Measurements from ENCODE around the gene WWOX.

WWOX gene

DNA sequence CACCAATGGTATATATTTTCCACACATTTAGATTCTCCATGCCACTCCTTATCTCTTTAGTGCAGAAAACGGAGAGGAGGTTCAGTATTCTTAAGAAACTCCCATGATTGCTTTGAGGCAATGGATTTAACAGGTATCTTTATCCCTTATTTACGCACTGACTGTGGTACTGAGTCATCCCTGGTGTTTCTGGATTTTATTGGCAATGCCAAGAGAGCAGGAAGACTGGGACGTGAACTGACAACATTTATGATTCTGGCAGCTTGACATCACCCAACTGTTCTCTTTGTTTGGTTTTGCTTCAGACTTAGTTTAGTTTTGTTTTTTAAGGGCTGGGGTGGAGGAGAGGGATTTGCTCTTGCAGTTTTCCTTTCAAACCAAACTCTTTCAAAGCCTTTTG, 131.4 kb downstream of the WWOX start:
- no peak for DNase-seq

DNA sequence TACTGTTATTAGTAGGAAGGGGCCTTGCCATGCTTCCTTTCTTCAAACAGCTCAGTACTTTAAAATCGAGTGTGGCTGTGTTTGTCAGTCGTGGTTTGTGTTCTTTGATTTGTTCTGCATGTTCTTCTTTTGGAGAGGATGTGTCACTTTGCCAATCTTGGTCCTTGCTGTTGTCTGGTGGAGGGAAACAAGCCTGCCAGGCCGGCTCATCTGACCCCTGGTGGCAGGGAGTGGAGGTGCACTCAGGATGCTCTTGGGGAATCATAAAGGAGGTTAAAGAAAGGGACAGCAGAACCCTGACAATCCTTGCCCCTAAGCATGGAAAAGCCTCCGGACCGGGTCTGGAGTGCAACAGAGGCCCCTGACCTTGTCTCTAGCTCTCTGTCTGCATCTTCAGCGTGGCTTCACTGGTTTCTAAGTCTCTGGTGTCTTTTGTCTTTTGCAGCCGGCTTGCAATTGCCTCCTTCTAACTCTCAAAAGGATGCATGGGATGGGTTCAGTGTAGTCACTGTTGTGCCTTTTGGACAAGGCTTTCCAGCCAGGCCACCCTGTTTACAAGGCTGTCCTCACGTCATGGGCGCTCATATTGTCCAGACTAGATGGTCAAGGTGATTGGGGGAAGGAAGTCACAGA, 135.8 kb downstream of the WWOX start:
- DNase-seq = peak; percentile 82

DNA sequence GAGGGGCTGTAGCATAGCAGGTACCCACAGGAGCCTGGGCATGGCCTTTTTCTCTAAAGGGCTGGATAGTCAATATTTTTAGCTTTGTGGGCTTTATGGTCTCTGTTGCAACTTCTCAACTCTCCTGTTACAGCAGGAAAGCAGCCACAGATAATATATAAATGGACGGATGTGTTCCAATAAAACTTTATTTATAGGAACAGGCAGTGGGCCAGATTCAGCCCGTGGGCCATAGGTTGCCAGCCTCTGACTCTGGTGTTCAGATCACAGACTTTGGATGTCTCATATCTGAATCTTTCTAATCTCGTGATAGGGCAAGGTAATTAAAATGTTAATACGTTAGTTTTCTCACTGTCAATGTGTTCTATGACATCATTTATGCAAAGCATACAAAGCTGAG, 136.4 kb downstream of the WWOX start:
- no peak for DNase-seq

GRCh38 chr16:78237841-78238240, 138.4 kb downstream of the WWOX start:
- DNase-seq = no peak

DNA sequence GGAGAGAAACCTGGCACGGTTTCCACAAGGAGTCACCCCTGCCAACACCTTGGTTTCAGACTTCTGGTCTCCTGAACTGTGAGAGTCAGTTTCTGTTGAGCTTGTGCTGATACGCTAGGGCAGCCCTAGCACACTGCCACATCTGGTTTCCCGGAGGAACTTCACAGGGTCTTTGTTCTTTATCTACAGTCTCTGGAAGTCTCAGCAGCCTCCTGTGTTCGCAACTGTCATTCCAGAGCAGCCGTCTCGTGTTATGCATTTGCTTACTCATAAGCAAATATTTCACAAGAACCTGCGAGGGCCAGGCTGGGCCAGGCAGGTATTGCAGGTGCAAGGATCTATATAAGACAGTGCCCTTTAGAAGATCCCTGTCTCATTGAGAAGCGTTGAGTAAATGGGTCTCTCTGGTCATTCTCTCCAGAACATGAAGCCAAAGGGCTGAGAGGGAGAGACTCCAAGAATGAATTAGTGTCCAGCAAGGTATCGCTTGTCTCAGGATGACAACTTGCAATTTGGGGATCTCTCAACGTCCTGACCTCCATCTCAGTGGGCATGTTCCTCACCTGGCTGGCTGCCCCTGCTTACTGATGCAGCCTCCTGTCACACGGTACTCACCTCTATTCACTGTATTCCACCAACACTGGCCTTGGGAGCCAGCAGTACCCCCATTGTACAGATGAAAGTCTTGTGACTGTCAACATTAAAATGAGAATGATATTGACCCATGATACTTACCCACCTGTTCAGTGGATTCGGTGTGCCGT, 141.2 kb downstream of the WWOX start:
- DNase-seq = no peak

DNA sequence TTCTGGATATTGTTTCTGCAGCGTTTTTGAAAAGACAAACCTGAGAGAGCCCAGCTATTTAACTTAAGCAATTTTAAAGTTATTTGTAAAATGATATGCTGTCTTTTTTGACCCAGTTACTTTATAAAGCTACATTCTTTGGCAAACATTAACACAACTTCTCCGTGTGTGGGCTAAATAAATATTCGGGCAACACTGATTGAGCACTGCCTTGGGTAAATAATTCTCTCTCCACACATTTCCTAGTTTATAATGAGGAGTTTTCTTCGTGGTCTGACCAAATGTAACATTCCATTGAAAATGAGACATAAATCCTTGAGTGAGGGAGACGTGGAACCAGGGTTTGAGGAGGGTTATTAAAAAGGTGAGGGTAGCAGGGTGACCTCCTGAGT, 142.8 kb downstream of the WWOX start:
- no peak for DNase-seq

- no peak for DNase-seq
Measured at GRCh38 chr16:78244131-78244895, 144.9 kb downstream of the WWOX start.

GRCh38 chr16:78246559-78246958, 147.1 kb downstream of the WWOX start:
- DNase-seq = no peak

GRCh38 chr16:78249056-78249455, 149.6 kb downstream of the WWOX start:
- DNase-seq = peak; percentile 70

DNA sequence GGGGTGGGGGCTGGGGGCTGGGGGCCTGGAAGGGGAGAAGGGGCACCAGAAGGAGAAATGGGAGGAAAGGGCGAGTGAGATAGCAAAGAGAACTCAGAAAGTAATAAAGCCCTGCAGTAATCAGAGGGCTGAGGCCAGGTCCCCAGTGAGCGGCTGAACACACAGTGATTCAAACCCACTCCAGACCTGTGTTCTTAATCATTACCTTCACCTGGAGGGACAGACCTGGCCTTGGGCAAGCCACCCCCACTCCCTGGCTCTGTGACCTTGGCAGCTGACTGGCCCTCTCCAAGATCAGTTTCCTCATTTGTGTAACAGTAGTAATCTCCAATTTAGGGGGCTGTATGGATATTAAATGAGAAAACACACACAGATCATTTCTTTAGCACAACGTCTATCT, 150.4 kb downstream of the WWOX start:
- DNase-seq = no peak

DNA sequence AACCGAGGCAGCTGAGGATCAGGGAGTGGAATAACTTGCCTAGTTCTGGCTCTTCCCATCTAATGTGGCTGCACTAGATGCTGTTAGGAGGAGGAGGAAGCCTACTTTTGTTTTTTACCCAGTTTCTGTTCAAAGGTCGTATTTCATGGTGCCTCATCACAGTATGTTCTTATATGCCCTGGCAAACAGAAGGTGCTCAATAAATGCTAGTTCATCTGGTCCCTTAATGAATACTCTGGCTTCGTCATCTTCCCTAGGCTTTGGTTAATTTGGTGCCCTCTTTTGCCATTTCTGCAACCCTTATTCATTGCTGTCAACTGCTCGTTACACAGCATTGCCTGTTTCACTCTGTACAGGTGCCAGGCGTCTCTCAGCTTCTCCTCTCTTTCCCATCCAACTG, 151.7 kb downstream of the WWOX start:
- no peak for DNase-seq

DNA sequence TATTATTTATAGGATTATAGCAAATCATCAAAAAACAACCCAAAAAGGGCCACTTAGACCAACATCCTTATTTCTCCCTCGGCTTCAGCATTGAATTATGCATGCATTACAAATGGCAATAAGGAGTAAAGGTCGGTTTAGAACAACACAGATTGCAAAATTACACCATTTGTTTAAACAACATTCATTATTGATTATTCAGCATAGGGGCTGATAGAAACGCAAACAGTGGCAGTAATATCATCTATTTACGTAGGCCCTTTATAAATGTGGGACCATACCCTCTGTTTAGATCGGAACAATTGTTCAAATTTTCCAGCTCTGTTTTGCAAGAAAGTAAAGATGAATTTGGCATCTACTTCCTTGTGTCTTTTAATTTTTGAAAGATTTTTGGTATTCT, 153.3 kb downstream of the WWOX start:
- no peak for DNase-seq

- DNase-seq = no peak
Measured at GRCh38 chr16:78254841-78255240, 155.4 kb downstream of the WWOX start.

DNA sequence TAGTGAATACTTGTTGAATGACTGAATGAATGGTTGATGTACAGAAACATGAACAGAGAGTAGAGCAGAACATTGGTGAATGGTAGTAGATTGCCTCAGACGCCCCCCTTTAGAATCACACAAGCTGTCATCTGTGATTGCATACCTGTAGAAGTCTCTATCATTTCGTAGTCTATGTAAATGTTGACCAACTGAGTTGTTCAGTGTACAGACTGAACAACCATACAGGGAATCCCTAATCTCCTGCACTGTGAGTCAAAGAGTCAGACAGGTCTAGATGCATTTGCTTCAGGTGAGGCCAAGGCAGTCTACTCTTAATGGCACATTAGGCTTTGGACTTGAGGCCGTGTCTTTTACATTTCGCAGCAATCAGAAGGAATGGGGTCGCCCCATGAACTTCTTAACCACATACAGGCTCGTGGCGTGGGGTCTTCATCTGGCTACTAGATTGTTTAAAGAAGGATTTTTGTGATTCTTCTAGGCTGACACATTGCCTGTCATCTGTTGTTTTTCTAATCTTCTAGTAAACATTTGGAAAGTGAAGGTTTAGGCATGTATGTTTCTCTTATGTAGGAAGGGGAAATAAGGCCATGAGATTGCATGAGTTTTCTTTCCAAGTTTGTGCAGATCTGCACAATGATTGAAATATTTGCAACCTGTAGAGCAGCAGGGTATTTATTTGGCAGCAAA, 157.4 kb downstream of the WWOX start:
- DNase-seq = no peak

GRCh38 chr16:78257376-78257728, 157.9 kb downstream of the WWOX start:
- DNase-seq = peak; percentile 57

- DNase-seq = peak; percentile 54
Measured at GRCh38 chr16:78258375-78259065, 159.1 kb downstream of the WWOX start.

GRCh38 chr16:78259873-78260272, 160.4 kb downstream of the WWOX start:
- DNase-seq = no peak

DNA sequence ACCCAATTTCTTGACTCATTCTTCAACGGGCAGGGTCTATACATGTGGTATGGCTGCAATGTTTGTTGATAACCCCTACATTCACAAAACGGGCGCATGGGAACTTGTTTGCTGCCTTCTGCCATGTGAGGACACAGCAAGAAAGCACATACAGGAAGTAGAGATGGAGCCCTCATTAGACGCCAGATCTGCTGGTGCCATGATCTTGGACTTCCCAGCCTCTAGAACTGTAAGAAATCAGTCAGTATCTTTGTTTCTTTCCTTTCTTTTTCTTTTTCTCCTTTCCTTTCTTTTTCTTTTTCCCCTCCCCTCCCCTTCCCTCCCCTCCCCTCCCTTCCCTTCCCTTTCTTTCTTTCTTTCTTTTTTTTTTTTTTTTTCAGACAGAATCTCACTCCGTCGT, 165.2 kb downstream of the WWOX start:
- DNase-seq = no peak

GRCh38 chr16:78269256-78269655, 169.8 kb downstream of the WWOX start:
- DNase-seq = no peak

- no peak for DNase-seq
Measured at GRCh38 chr16:78271981-78272380, 172.5 kb downstream of the WWOX start.

- DNase-seq = no peak
Measured at GRCh38 chr16:78274771-78275170, 175.3 kb downstream of the WWOX start.

- no peak for DNase-seq
Measured at GRCh38 chr16:78275420-78275819, 176.0 kb downstream of the WWOX start.
